MM.1S (cell line): ENCODE results near the gene OR56A3.

Source experiments
- EZH2phosphoT487 ChIP-seq: fragments of 300-600 bp; sonication (generic); IDR thresholded peaks from 2 replicates; pipeline ENCODE4 v1.6.1; 2018; ENCODE audit warnings: antibody characterized with exemption, low read length
- TF ChIP-seq, protein P1 (sequence below): fragments of 300-600 bp; sonication (generic); IDR thresholded peaks from 2 replicates; pipeline ENCODE4 v1.5.1; 2016; ENCODE audit warnings: antibody characterized with exemption, low read length, mixed read lengths

GRCh38 chr11:5966958-5967357 is 24.9 kb downstream of the OR56A3 start:
- TF ChIP-seq, protein P1, sequence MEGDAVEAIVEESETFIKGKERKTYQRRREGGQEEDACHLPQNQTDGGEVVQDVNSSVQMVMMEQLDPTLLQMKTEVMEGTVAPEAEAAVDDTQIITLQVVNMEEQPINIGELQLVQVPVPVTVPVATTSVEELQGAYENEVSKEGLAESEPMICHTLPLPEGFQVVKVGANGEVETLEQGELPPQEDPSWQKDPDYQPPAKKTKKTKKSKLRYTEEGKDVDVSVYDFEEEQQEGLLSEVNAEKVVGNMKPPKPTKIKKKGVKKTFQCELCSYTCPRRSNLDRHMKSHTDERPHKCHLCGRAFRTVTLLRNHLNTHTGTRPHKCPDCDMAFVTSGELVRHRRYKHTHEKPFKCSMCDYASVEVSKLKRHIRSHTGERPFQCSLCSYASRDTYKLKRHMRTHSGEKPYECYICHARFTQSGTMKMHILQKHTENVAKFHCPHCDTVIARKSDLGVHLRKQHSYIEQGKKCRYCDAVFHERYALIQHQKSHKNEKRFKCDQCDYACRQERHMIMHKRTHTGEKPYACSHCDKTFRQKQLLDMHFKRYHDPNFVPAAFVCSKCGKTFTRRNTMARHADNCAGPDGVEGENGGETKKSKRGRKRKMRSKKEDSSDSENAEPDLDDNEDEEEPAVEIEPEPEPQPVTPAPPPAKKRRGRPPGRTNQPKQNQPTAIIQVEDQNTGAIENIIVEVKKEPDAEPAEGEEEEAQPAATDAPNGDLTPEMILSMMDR = no peak
- no peak for TF ChIP-seq EZH2phosphoT487
